Epithelial cell of prostate (primary cell): ENCODE data around the gene DPF3.

ENCODE experiments used
- DNase-seq: peaks from one replicate; pipeline ENCODE4 v3.0.0-alpha.2; 2011; ENCODE audit warnings: low read depth, low spot score
- H3K27ac ChIP-seq: fragments of 450-650 bp; 2 replicates; pipeline ENCODE4 v1.5.1; 2017; ENCODE audit warnings: mild to moderate bottlenecking

Gene DPF3

GRCh38 chr14:72780751-72781150, 113.2 kb downstream of the DPF3 start:
- no peak for DNase-seq
- H3K27ac ChIP-seq, result no peak overlapping the region

- H3K27ac ChIP-seq, result no peak overlapping the region
- no peak for DNase-seq
Measured at GRCh38 chr14:72779679-72780078, 114.2 kb downstream of the DPF3 start.

- H3K27ac ChIP-seq, result no peak overlapping the region
- no peak for DNase-seq
Measured at GRCh38 chr14:72777636-72778035, 116.3 kb downstream of the DPF3 start.

- DNase-seq, result no peak
- H3K27ac ChIP-seq, result no peak overlapping the region
Measured at GRCh38 chr14:72776701-72777261, 117.1 kb downstream of the DPF3 start.

- no peak for DNase-seq
- no peak overlapping the region for H3K27ac ChIP-seq
Measured at GRCh38 chr14:72775923-72776554, 117.9 kb downstream of the DPF3 start.

GRCh38 chr14:72774894-72775620, 118.8 kb downstream of the DPF3 start:
- H3K27ac ChIP-seq, result no peak overlapping the region
- DNase-seq, result no peak

- DNase-seq, result no peak
- H3K27ac ChIP-seq, result no peak overlapping the region
Measured at GRCh38 chr14:72774141-72774540, 119.8 kb downstream of the DPF3 start.

- DNase-seq, result no peak
- H3K27ac ChIP-seq, result no peak overlapping the region
Measured at GRCh38 chr14:72771561-72771960, 122.3 kb downstream of the DPF3 start.

GRCh38 chr14:72766296-72766695, 127.6 kb downstream of the DPF3 start:
- no peak for DNase-seq
- H3K27ac ChIP-seq, result no peak overlapping the region

- DNase-seq, result no peak
Measured at GRCh38 chr14:72763892-72764291, 130.0 kb downstream of the DPF3 start.

GRCh38 chr14:72759670-72760069, 134.2 kb downstream of the DPF3 start:
- no peak overlapping the region for H3K27ac ChIP-seq
- DNase-seq, result no peak

More at GRCh38 chr14:72763892-72764291, 130.0 kb downstream of the DPF3 start:
- H3K27ac ChIP-seq, result no peak overlapping the region

- no peak overlapping the region for H3K27ac ChIP-seq
- DNase-seq, result no peak
Measured at GRCh38 chr14:72758993-72759392, 134.9 kb downstream of the DPF3 start.

GRCh38 chr14:72758420-72758819, 135.5 kb downstream of the DPF3 start:
- H3K27ac ChIP-seq, result no peak overlapping the region
- DNase-seq, result no peak

GRCh38 chr14:72756967-72757366, 136.9 kb downstream of the DPF3 start:
- DNase-seq, result no peak

GRCh38 chr14:72755766-72756165, 138.1 kb downstream of the DPF3 start:
- no peak for DNase-seq
- H3K27ac ChIP-seq, result no peak overlapping the region

More at GRCh38 chr14:72756967-72757366, 136.9 kb downstream of the DPF3 start:
- H3K27ac ChIP-seq, result no peak overlapping the region

- no peak overlapping the region for H3K27ac ChIP-seq
- no peak for DNase-seq
Measured at GRCh38 chr14:72754949-72755348, 139.0 kb downstream of the DPF3 start.

- H3K27ac ChIP-seq, result no peak overlapping the region
- DNase-seq, result no peak
Measured at GRCh38 chr14:72753879-72754400, 140.0 kb downstream of the DPF3 start.

- no peak overlapping the region for H3K27ac ChIP-seq
- DNase-seq, result no peak
Measured at GRCh38 chr14:72753044-72753710, 140.7 kb downstream of the DPF3 start.

- H3K27ac ChIP-seq, result no peak overlapping the region
- DNase-seq, result no peak
Measured at GRCh38 chr14:72752034-72752412, 141.9 kb downstream of the DPF3 start.

GRCh38 chr14:72751276-72752033, 142.4 kb downstream of the DPF3 start:
- H3K27ac ChIP-seq, result no peak overlapping the region
- DNase-seq, result no peak
